ENCODE measurements around the gene BSN.

- TF ChIP-seq CTCF (optimal IDR thresholded peaks at IDR 0.05 in 1 of 3, IDR thresholded peaks at IDR 0.05 in 1 of 3, conservative IDR thresholded peaks at IDR 0.05 in 1 of 3; ENCODE audit: extremely low read depth in 1 of 3, insufficient read depth in 2 of 3, low read length in 3 of 3), result no peak
- TF ChIP-seq EZH2 (IDR thresholded peaks at IDR 0.05; ENCODE audit: low read length), result no peak
Observed at GRCh38 chr3:49713336-49714105, 159.2 kb downstream of the BSN start.
